ENCODE measurements around the gene SOHLH1.

SOHLH1 gene

DNA sequence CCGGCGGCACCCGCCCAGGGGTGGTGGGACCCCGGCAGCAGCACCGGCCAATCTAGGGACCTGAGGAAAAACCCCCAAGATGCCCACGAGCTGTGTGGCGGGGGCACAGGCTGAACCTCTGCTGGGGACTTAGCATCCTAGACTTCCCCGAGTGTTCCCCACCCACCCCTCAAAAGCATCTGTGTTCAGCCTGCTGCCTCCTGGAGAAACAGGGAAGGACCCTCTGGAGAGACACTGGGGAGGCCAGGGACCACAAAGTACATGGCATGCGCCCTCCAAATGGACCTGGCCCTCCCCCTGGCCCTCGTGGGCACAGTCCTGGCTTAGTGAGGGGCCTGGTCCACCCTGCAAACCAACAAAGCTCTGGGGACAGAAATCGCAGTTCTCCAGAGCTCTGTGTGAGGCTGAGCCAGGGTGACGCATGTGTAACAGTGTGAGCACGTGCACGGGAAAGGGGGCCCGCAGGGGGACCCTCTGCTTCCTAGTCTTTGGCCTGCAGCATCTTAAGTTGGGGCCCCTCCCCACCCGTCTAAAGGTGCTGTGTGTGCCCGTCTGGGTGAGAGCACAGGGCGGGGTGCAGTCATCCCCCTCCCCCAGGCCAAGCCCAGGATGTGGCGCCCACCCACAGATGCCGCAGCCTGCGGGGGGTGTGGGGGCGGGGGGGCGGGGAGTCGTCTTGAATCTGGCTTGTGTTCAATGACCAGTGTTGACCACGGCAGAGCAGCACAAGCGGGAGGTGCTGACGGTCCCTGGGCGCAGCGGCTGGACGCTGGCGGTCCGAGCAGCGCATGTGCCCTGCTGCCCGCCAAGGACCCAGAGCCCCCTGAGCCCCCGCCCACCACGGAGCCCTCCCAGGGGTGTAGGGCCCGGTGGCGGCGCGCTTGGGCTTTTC is 2.0 kb upstream of the SOHLH1 start:
- H3K4me3 ChIP-seq (ENCODE audit: low read depth, low read length) = peak overlapping the region; percentile 51; the same call in 1 of the 2 replicates
- H3K9ac ChIP-seq (ENCODE audit: low read depth, low read length) = no peak overlapping the region
- no peaks in the 10 kb centered on the region for H3K4me1 ChIP-seq (ENCODE audit: control insufficient read depth, insufficient read depth, low read length)
- H3K27me3 ChIP-seq (ENCODE audit: control insufficient read depth, insufficient read depth, low read length) = peaks cover 22% of the 10 kb centered on the region
- no peaks in the 10 kb centered on the region for H3K9me3 ChIP-seq (ENCODE audit: control insufficient read depth, insufficient read depth, low read length)
- H3K36me3 ChIP-seq (ENCODE audit: control insufficient read depth, insufficient read depth, low read length) = no peaks in the 10 kb centered on the region
- no peak overlapping the region for H3K27ac ChIP-seq (ENCODE audit: low read depth, low read length)

DNA sequence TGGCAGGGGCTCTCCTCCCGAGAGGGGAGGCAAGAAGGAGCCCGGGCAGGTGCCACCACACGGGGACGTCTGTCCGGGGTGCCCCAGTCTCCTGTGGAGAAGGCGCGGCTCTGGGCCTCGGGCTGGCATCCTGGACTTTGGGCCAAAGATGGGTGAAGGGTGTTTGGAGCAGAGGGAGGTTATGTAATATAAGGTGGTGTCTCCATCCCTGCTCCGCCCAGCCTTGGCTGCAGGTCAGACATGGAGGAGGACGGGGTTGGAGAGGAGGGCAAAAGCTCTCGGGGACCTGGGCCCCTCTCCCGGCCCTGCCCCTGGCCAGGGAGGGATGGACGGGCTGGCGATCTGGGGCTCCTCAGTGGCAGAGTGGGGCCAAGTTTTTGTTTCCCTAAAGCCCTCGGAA is 1.2 kb upstream of the SOHLH1 start:
- no peak overlapping the region for H3K4me3 ChIP-seq (ENCODE audit: low read depth, low read length)
- H3K36me3 ChIP-seq (ENCODE audit: control insufficient read depth, insufficient read depth, low read length) = no peaks in the 10 kb centered on the region
- H3K27me3 ChIP-seq (ENCODE audit: control insufficient read depth, insufficient read depth, low read length) = peaks cover 22% of the 10 kb centered on the region
- no peak overlapping the region for H3K27ac ChIP-seq (ENCODE audit: low read depth, low read length)
- no peaks in the 10 kb centered on the region for H3K9me3 ChIP-seq (ENCODE audit: control insufficient read depth, insufficient read depth, low read length)
- no peaks in the 10 kb centered on the region for H3K4me1 ChIP-seq (ENCODE audit: control insufficient read depth, insufficient read depth, low read length)
- H3K9ac ChIP-seq (ENCODE audit: low read depth, low read length) = no peak overlapping the region

DNA sequence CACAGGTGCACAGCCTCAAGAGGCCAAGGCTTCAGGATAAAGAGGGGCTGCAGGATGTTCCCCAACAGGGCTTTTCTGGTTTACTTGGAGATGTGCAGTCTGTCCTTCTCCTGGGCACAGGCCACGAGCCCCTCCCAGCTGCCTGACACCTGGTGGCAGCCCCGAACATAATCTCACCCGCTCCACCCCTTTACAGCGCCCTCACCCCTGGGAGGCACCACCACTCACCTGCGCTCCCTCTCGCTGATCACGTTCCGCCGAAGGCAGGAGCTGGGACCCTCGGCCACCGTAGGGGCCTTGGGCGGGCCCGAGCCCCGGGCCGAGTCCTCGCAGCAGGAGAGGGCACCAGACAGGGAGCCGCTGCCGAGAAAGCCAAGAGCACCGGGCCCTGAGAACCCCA is 514 bp downstream of the SOHLH1 start:
- Histone ChIP-seq H3K9ac (ENCODE audit: low read depth, low read length) (no peak overlapping the region), H3K4me1 (ENCODE audit: control insufficient read depth, insufficient read depth, low read length) (no peaks in the 10 kb centered on the region), H3K9me3 (ENCODE audit: control insufficient read depth, insufficient read depth, low read length) (no peaks in the 10 kb centered on the region), H3K27me3 (ENCODE audit: control insufficient read depth, insufficient read depth, low read length) (peaks cover 22% of the 10 kb centered on the region), H3K27ac (ENCODE audit: low read depth, low read length) (no peak overlapping the region), H3K4me3 (ENCODE audit: low read depth, low read length) (no peak overlapping the region), H3K36me3 (ENCODE audit: control insufficient read depth, insufficient read depth, low read length) (no peaks in the 10 kb centered on the region)

DNA sequence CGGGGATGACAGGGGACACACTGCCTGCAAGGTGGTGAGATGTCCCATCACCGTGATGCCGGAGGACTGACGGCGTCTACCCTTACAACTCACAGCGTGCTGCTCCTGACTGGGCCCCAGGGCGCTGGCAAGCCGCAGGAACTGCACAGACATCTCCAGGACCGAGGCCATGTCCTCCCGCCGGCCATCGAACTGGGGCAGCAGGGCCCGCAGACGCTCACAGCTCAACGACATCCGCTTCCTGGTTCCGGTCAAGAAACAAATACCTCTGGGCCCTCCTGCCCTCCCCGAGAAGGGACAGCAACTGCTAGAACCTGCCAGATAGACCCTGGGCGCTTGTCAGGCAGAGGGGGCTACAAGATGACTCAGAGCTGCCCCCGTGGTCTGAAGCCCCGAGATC is 1.0 kb downstream of the SOHLH1 start:
- Histone ChIP-seq H3K36me3 (ENCODE audit: control insufficient read depth, insufficient read depth, low read length) (no peaks in the 10 kb centered on the region), H3K27me3 (ENCODE audit: control insufficient read depth, insufficient read depth, low read length) (peaks cover 20% of the 10 kb centered on the region), H3K4me3 (ENCODE audit: low read depth, low read length) (no peak overlapping the region), H3K27ac (ENCODE audit: low read depth, low read length) (no peak overlapping the region), H3K9me3 (ENCODE audit: control insufficient read depth, insufficient read depth, low read length) (no peaks in the 10 kb centered on the region), H3K4me1 (ENCODE audit: control insufficient read depth, insufficient read depth, low read length) (no peaks in the 10 kb centered on the region), H3K9ac (ENCODE audit: low read depth, low read length) (no peak overlapping the region)

DNA sequence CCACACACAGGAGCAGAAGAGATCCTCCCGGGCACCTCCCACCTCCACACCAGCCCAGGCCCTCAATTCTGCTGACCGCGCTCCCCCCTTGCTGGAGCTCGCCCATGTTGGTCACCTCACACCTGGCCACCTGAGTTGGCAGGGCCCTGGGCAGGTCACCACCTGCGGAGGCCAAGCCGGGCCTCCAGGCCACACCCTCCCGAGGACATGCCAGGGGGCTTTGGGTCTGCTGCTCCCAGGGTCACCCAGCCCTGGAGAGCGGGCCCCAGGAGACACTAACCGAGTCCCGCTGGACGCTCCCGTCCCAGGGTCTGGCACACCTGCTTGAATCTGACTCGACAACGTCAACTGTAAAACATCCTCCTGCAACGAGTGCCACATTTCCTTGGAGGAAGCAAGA is 2.1 kb downstream of the SOHLH1 start:
- H3K9ac ChIP-seq (ENCODE audit: low read depth, low read length) = no peak overlapping the region
- H3K27me3 ChIP-seq (ENCODE audit: control insufficient read depth, insufficient read depth, low read length) = peaks cover 11% of the 10 kb centered on the region; the same call in 1 of the 2 replicates
- H3K4me1 ChIP-seq (ENCODE audit: control insufficient read depth, insufficient read depth, low read length) = no peaks in the 10 kb centered on the region
- no peaks in the 10 kb centered on the region for H3K9me3 ChIP-seq (ENCODE audit: control insufficient read depth, insufficient read depth, low read length)
- no peak overlapping the region for H3K4me3 ChIP-seq (ENCODE audit: low read depth, low read length)
- H3K36me3 ChIP-seq (ENCODE audit: control insufficient read depth, insufficient read depth, low read length) = no peaks in the 10 kb centered on the region
- no peak overlapping the region for H3K27ac ChIP-seq (ENCODE audit: low read depth, low read length)

DNA sequence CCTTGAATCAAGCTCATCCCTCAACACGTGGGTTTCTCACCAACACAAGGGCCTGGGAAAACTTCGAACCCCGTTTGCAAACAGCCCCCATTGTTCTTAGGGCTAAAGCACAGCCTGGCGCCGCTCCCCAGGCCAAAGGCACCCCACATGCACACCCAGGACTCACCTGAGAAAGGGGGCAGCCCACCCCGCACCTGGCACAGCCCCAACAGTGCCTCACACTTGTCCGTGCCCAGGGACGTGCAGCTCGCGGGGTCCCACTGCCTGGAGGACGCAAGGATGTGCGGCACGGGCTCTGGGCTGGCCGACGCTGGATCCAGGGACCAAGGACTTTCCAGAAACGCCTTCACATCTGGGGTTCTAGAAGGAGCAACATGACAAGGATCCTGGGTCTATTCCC is 2.8 kb downstream of the SOHLH1 start:
- no peaks in the 10 kb centered on the region for H3K4me1 ChIP-seq (ENCODE audit: control insufficient read depth, insufficient read depth, low read length)
- H3K27ac ChIP-seq (ENCODE audit: low read depth, low read length) = no peak overlapping the region
- no peaks in the 10 kb centered on the region for H3K9me3 ChIP-seq (ENCODE audit: control insufficient read depth, insufficient read depth, low read length)
- H3K4me3 ChIP-seq (ENCODE audit: low read depth, low read length) = no peak overlapping the region
- H3K36me3 ChIP-seq (ENCODE audit: control insufficient read depth, insufficient read depth, low read length) = no peaks in the 10 kb centered on the region
- peaks cover 9% of the 10 kb centered on the region; the same call in 1 of the 2 replicates for H3K27me3 ChIP-seq (ENCODE audit: control insufficient read depth, insufficient read depth, low read length)
- no peak overlapping the region for H3K9ac ChIP-seq (ENCODE audit: low read depth, low read length)

DNA sequence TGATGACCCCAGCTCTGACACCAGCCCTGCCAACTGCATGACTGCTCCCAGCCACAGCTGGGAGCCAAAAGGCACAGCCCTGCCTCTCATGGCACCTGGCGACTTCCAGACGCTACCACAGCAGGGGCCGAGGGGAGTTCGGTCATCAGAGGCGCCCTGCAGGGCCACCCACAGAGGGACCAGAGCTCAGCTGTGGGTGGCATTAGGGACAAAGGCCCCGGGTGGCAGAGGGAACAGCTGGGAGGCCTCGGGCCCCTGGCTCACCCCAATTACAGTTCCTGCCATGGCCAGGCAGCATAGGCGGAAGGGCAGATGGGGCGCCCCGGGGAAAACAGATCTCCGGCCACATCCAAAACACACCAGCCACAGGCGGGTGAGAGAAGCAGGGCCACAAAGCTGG is 3.6 kb downstream of the SOHLH1 start:
- Histone ChIP-seq H3K9ac (ENCODE audit: low read depth, low read length) (no peak overlapping the region), H3K36me3 (ENCODE audit: control insufficient read depth, insufficient read depth, low read length) (no peaks in the 10 kb centered on the region), H3K9me3 (ENCODE audit: control insufficient read depth, insufficient read depth, low read length) (no peaks in the 10 kb centered on the region), H3K27ac (ENCODE audit: low read depth, low read length) (no peak overlapping the region), H3K4me3 (ENCODE audit: low read depth, low read length) (no peak overlapping the region), H3K27me3 (ENCODE audit: control insufficient read depth, insufficient read depth, low read length) (0 out of 2 replicates have a peak, but pooled peaks cover under 1% of the 10 kb centered on the region), H3K4me1 (ENCODE audit: control insufficient read depth, insufficient read depth, low read length) (no peaks in the 10 kb centered on the region)

DNA sequence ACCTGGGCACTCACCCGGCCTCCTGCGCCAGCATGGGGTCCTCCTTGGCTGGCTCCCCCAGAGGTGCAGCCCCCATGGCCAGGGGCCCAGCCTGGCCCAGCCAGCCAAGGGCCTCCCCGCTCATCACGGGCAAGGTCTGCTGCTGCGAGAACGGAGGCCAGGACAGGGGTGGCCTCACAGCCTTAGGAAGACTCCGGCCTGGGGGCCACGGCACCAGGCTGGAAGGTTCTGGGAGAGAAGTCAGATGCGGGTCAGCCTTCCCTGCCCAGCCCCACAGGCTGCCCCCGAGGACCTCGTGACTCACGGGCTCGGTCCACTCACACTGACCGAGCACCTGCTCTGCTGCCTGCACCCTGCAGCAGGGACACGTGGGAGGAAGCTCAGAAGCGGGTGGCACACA is 4.2 kb downstream of the SOHLH1 start:
- H3K27ac ChIP-seq (ENCODE audit: low read depth, low read length) = no peak overlapping the region
- H3K9ac ChIP-seq (ENCODE audit: low read depth, low read length) = no peak overlapping the region
- H3K27me3 ChIP-seq (ENCODE audit: control insufficient read depth, insufficient read depth, low read length) = no peaks in the 10 kb centered on the region
- no peaks in the 10 kb centered on the region for H3K4me1 ChIP-seq (ENCODE audit: control insufficient read depth, insufficient read depth, low read length)
- no peaks in the 10 kb centered on the region for H3K36me3 ChIP-seq (ENCODE audit: control insufficient read depth, insufficient read depth, low read length)
- H3K9me3 ChIP-seq (ENCODE audit: control insufficient read depth, insufficient read depth, low read length) = no peaks in the 10 kb centered on the region
- H3K4me3 ChIP-seq (ENCODE audit: low read depth, low read length) = no peak overlapping the region

DNA sequence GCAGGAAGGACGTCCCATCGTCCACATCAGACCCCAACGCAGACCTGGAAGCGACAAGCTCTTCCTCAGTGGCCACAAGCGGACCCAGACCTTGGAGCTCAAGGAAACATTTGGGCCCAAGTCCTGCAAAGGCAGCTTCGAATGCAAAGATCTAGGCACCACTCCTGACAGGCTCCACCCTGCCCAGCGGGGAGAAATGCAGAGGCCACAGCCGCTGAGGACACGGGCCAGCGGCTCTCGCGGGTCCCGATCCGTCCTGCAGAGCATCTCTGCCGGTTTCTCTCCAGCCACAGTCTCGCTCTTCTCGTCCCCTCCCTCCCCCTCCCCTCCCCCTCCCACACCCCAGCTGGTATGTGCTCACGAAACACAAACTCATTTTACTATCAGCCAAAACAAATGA is 4.9 kb downstream of the SOHLH1 start:
- Histone ChIP-seq H3K27ac (ENCODE audit: low read depth, low read length) (no peak overlapping the region), H3K27me3 (ENCODE audit: control insufficient read depth, insufficient read depth, low read length) (no peaks in the 10 kb centered on the region), H3K9me3 (ENCODE audit: control insufficient read depth, insufficient read depth, low read length) (no peaks in the 10 kb centered on the region), H3K36me3 (ENCODE audit: control insufficient read depth, insufficient read depth, low read length) (no peaks in the 10 kb centered on the region), H3K4me1 (ENCODE audit: control insufficient read depth, insufficient read depth, low read length) (no peaks in the 10 kb centered on the region), H3K9ac (ENCODE audit: low read depth, low read length) (no peak overlapping the region), H3K4me3 (ENCODE audit: low read depth, low read length) (no peak overlapping the region)

DNA sequence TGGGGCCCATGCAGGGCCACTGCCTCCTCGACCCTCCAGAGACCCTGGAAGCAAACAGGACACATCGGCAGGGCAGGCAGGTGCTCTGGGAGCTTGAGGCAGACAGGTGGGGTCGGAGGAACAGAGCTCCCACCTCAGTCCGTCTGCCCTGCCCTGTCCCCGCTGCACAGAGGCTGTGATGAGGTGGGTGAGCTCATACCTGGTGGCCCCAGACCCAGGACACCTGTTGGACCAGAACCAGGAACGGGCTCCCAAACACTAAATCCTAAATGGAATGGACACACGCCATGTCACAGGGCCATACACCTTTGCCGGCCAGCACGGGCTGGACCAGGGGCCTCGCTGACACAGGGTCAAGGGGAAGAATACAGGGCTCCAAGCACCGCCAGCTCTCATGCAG is 5.5 kb downstream of the SOHLH1 start:
- H3K4me3 ChIP-seq (ENCODE audit: low read depth, low read length) = no peak overlapping the region
- H3K36me3 ChIP-seq (ENCODE audit: control insufficient read depth, insufficient read depth, low read length) = no peaks in the 10 kb centered on the region
- H3K27me3 ChIP-seq (ENCODE audit: control insufficient read depth, insufficient read depth, low read length) = no peaks in the 10 kb centered on the region
- H3K9ac ChIP-seq (ENCODE audit: low read depth, low read length) = no peak overlapping the region
- no peaks in the 10 kb centered on the region for H3K4me1 ChIP-seq (ENCODE audit: control insufficient read depth, insufficient read depth, low read length)
- H3K9me3 ChIP-seq (ENCODE audit: control insufficient read depth, insufficient read depth, low read length) = no peaks in the 10 kb centered on the region
- H3K27ac ChIP-seq (ENCODE audit: low read depth, low read length) = no peak overlapping the region

DNA sequence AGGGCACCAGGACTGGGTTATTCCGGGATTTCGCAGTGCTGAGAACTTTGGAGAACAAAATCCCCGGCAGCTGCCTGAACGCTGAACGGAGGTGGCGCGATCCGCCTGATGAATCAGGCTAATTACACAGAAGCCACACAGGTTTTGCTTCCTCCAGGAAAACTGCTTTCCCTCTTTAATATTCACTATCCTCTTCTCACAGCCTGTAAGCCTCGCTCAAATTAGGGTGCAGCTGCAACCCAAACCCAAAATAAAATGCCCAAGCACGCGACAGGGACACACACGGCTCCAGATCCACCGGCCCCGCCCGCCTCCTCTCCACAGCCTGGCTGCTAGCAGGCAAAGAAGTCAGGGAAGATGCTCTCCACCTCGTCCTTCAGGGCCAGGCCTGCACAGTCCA is 6.0 kb downstream of the SOHLH1 start:
- Histone ChIP-seq H3K36me3 (ENCODE audit: control insufficient read depth, insufficient read depth, low read length) (no peaks in the 10 kb centered on the region), H3K27me3 (ENCODE audit: control insufficient read depth, insufficient read depth, low read length) (no peaks in the 10 kb centered on the region), H3K9me3 (ENCODE audit: control insufficient read depth, insufficient read depth, low read length) (no peaks in the 10 kb centered on the region), H3K27ac (ENCODE audit: low read depth, low read length) (no peak overlapping the region), H3K4me3 (ENCODE audit: low read depth, low read length) (no peak overlapping the region), H3K4me1 (ENCODE audit: control insufficient read depth, insufficient read depth, low read length) (no peaks in the 10 kb centered on the region), H3K9ac (ENCODE audit: low read depth, low read length) (no peak overlapping the region)

All from HUES48 (cell line).